Endothelial cell of umbilical vein (primary cell): Measurements from ENCODE around the gene TSEN34. TPM values are rescaled to one million over a fixed set of nuclear protein-coding genes. Genes with fewer than 3 reads are reported as not detected.
A peak's percentile ranks its signal among the peaks of the same experiment; 100 is the strongest.

Experiments
- BruUV-seq: library from RNA; stranded (reverse); fragments of 400-500 nt; replicated peaks from 2 replicates; lab custom pipeline; 2021; lab: Mats Ljungman, UMichigan
- CTCF ChIA-PET: fragments of 300-600, 350-600 bp; sonication (Branson Sonifier 250); formaldehyde crosslinking; loops from one replicate; lab custom pipeline; 2021; ENCODE audit warnings: antibody characterized with exemption, inconsistent platforms; lab: Charles Lee
- POLR2A ChIA-PET: fragments of 300-600, 350-600 bp; sonication (Branson Sonifier 250); formaldehyde crosslinking; loops from one replicate; lab custom pipeline; 2021; ENCODE audit warnings: antibody characterized with exemption, inconsistent platforms; lab: Charles Lee
- DNase-seq: peaks from one replicate; pipeline ENCODE4 v3.0.0-alpha.2; 2011; ENCODE audit warnings: low read depth, low spot score
- FAIRE-seq: peaks from 2 replicates; lab custom pipeline; 2011; peaks lifted over from hg19 to GRCh38; lab: Jason Lieb, UNC
- H2AFZ ChIP-seq: 2 replicates; pipeline ENCODE4 v1.6.0; 2012; ENCODE audit warnings: low read depth, low read length, control low read depth, inconsistent platforms
- H3K27ac ChIP-seq: 2 replicates; pipeline ENCODE4 v1.5.1; 2011; ENCODE audit warnings: low read depth, mild to moderate bottlenecking, control low read depth, low read length, moderate library complexity; ENCODE audit not compliant: insufficient read depth
- H3K27me3 ChIP-seq, 2 experiments: 2 replicates each; pipeline versions ENCODE4 v1.6.0 to v1.6.1; 2011; ENCODE audit warnings: low read length in 2 of 2, mixed read lengths in 1 of 2; ENCODE audit not compliant: control insufficient read depth in 2 of 2, insufficient read depth in 2 of 2
- H3K36me3 ChIP-seq, 2 experiments: 2 replicates in 1 of 2; 3 replicates in 1 of 2; pipeline ENCODE4 v1.5.1; 2011; ENCODE audit warnings: low read length in 2 of 2, mild to moderate bottlenecking in 1 of 2, moderate library complexity in 1 of 2; ENCODE audit not compliant: control insufficient read depth in 2 of 2, insufficient read depth in 2 of 2; ENCODE audit errors: extremely low read depth in 1 of 2
- H3K4me1 ChIP-seq: 3 replicates; pipeline ENCODE4 v1.5.1; 2011; ENCODE audit warnings: mild to moderate bottlenecking, low read length; ENCODE audit not compliant: control insufficient read depth, insufficient read depth; ENCODE audit errors: extremely low read depth
- H3K4me2 ChIP-seq: 2 replicates; pipeline ENCODE4 v1.6.1; 2011; ENCODE audit warnings: low read length, control low read depth, mixed read lengths; ENCODE audit not compliant: insufficient read depth
- H3K4me3 ChIP-seq, 3 experiments: fragments of 200-600 bp in 1 of 3; sonication (generic), shearing (Covaris generic) in 1 of 3; replicated peaks in 1 of 3; 2 replicates each; pipeline ENCODE4 v1.5.1; 2011 to 2016; ENCODE audit warnings: control low read depth in 3 of 3, low read length in 3 of 3, mild to moderate bottlenecking in 2 of 3, inconsistent platforms in 1 of 3, low read depth in 1 of 3, moderate library complexity in 1 of 3; ENCODE audit not compliant: insufficient read depth in 1 of 3
- H3K79me2 ChIP-seq: 2 replicates; pipeline ENCODE4 v1.6.0; 2012; ENCODE audit warnings: low read length, inconsistent platforms; ENCODE audit not compliant: control insufficient read depth, insufficient read depth
- H3K9ac ChIP-seq: replicated peaks from 2 replicates; pipeline ENCODE3; 2011; ENCODE audit warnings: low read length, control low read depth; ENCODE audit not compliant: insufficient read depth; ENCODE audit errors: extremely low read depth
- H3K9me1 ChIP-seq: replicated peaks from 3 replicates; pipeline ENCODE4 v1.6.0; 2011; ENCODE audit warnings: mild to moderate bottlenecking, low read length; ENCODE audit not compliant: control insufficient read depth, insufficient read depth; ENCODE audit errors: extremely low read depth
- H3K9me3 ChIP-seq: replicated peaks from 2 replicates; pipeline ENCODE4 v1.5.1; 2012; ENCODE audit warnings: low read length, inconsistent platforms; ENCODE audit not compliant: control insufficient read depth, insufficient read depth
- H4K20me1 ChIP-seq: replicated peaks from 2 replicates; pipeline ENCODE3; 2011; ENCODE audit warnings: mild to moderate bottlenecking, low read length; ENCODE audit not compliant: control insufficient read depth, insufficient read depth; ENCODE audit errors: extremely low read depth
- EZH2 ChIP-seq: IDR thresholded peaks from 2 replicates; pipeline ENCODE4 v1.6.1; 2012; ENCODE audit warnings: borderline replicate concordance, low read depth, mild to moderate bottlenecking, moderate library complexity, low read length, inconsistent platforms; ENCODE audit not compliant: severe bottlenecking
- FOS ChIP-seq: IDR thresholded peaks from 2 replicates; pipeline ENCODE4 v1.6.1; 2011; ENCODE audit warnings: mild to moderate bottlenecking, low read length, moderate library complexity, borderline replicate concordance; ENCODE audit not compliant: insufficient read depth
- GATA2 ChIP-seq: IDR thresholded peaks from 2 replicates; pipeline ENCODE4 v1.7.0; 2011; ENCODE audit warnings: low read depth, mild to moderate bottlenecking, moderate library complexity, mixed read lengths, low read length; ENCODE audit not compliant: insufficient read length, insufficient read depth
- JUN ChIP-seq: IDR thresholded peaks from 2 replicates; pipeline ENCODE4 v1.6.1; 2011; ENCODE audit warnings: borderline replicate concordance, low read depth; ENCODE audit not compliant: insufficient read length, insufficient read depth
- MYC ChIP-seq: IDR thresholded peaks from one replicate; pipeline ENCODE4 v1.6.1; 2011; ENCODE audit warnings: mild to moderate bottlenecking, low read depth, low read length
- POLR2A ChIP-seq: IDR thresholded peaks from 2 replicates; pipeline ENCODE4 v1.6.1; 2012; ENCODE audit warnings: low read depth, mild to moderate bottlenecking, control low read depth, low read length
- POLR2AphosphoS5 ChIP-seq: IDR thresholded peaks from 2 replicates; pipeline ENCODE4 v1.6.1; 2012; ENCODE audit warnings: low read depth, mild to moderate bottlenecking, control low read depth, low read length, moderate library complexity; ENCODE audit not compliant: insufficient read depth
- dilution Hi-C: fragments of 300-500 bp; cut with MboI; formaldehyde crosslinking; loops from one replicate; pipeline ENCODE4 v1.15.0; 2019; ENCODE audit warnings: low sequenced_read_pairs; ENCODE audit not compliant: extremely low pct_ligation_motif_present
- intact Hi-C: fragments of 100-400 bp; cut with micrococcal nuclease; formaldehyde crosslinking; loops from one replicate; pipeline ENCODE4 v1.10.0; 2022
- polyA plus RNA-seq, 4 experiments: library from polyadenylated mRNA; depleted of rRNA in 3 of 4; stranded (reverse) in 3 of 4; unstranded in 1 of 4; fragments of >200 nt; gene quantifications; 2 replicates each; pipeline versions ENCODE4 v1.2.1 to v1.2.3, GENCODE V29; 2011 to 2012; ENCODE audit warnings: missing spikeins in 1 of 4
- total RNA-seq: library from RNA; stranded (reverse); gene quantifications from 2 replicates; pipeline ENCODE4 v1.2.3, GENCODE V29; 2021
- TF ChIP-seq, protein P1 (sequence below): IDR thresholded peaks from 2 replicates; pipeline ENCODE4 v1.6.1; 2011; ENCODE audit not compliant: insufficient read depth, insufficient read length
- TF ChIP-seq, protein P2 (sequence below), 2 donors: IDR thresholded peaks; 1 replicate in 1 of 2; 2 replicates in 1 of 2; pipeline ENCODE4 v1.5.1; 2011; ENCODE audit warnings: low read length in 2 of 2, mild to moderate bottlenecking in 2 of 2, moderate library complexity in 2 of 2, control low read depth in 1 of 2, inconsistent platforms in 1 of 2, low read depth in 1 of 2; ENCODE audit not compliant: insufficient read depth in 1 of 2; ENCODE audit errors: extremely low read depth in 1 of 2

TSEN34 gene
- total and polyA plus RNA-seq, 2 donors (not counting 3 experiments of a cell fraction or from before 2014, with no cell fraction given), result 40.7 to 81.9 TPM

DNA sequence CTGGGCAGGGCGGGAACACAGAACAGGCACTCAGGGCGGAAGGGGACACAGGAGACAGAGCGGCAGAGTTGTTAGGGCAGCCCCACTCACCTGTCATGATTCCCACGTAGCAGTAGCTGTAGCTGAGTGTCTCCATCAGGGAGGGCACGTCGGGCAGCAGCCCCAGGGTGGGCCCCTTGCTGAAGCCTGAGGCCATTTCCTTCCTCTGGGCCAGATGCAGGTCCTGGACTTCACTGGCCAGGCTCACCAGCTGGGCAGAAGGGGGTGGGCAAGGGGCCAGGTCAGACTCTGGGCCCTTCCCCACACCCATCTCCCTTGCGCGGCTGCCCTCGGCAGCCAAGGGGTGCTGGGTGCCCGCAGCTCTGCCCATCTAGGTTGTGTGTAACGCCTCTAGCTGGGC, 7.7 kb upstream of the TSEN34 start:
- no peaks in the 10 kb centered on the region for H3K27me3 ChIP-seq
- intact Hi-C loops, result no loop called here
- peaks cover 9% of the 10 kb centered on the region for H3K4me1 ChIP-seq
- TF ChIP-seq POLR2A, result no peak
- no peak for TF ChIP-seq EZH2
- no peak for TF ChIP-seq MYC
- no peak for TF ChIP-seq JUN
- no peak for TF ChIP-seq GATA2
- no peak for TF ChIP-seq FOS
- no peak for TF ChIP-seq POLR2AphosphoS5
- FAIRE-seq (no peak), DNase-seq (peak; percentile 26)
- dilution Hi-C loops, result no loop called here
- H3K9ac ChIP-seq, result no peak overlapping the region
- H4K20me1 ChIP-seq, result no peaks in the 10 kb centered on the region
- H3K27ac ChIP-seq, result no peak overlapping the region
- ChIA-PET CTCF (interaction anchor here (1.2 to 1.3 kb wide), 2 partner anchors 15 to 24 kb away, joined by 4 read pairs; partner anchors contain the start of gene LENG1), POLR2A (no interaction called here)
- peaks cover 24% of the 10 kb centered on the region for H3K79me2 ChIP-seq
- no peaks in the 10 kb centered on the region for H3K9me3 ChIP-seq
- H3K9me1 ChIP-seq, result no peaks in the 10 kb centered on the region
- no peak overlapping the region for H3K4me2 ChIP-seq
- H3K4me3 ChIP-seq, result no peak overlapping the region
- H2AFZ ChIP-seq, result no peak overlapping the region
- peaks cover 11 to 38% of the 10 kb centered on the region in 2 experiments for H3K36me3 ChIP-seq
- no TSS peak for BruUV-seq

DNA sequence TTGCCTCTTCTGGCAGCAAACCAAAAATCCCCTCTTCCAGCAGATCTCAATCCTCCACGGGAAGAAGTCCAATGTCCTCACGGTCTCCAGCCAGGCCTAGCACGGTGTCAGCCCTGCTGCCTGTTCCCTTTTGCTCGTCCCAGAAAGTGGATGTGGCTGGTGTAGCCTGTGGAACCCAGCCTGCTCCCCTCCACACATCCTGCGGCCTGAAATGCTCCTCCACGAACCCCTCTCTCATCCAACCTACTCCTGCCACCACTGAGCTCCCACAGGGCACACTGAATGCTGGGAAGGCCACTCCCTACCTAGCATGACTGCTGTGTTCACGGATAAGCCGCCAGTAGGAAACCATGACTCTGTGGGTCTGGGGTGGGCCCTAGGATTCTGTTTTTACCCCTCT, 4.8 kb upstream of the TSEN34 start:
- dilution Hi-C loops, result no loop called here
- no TSS peak for BruUV-seq

More for the DNA sequence above, 4.8 kb upstream of the TSEN34 start:
- no peaks in the 10 kb centered on the region for H3K9me3 ChIP-seq
- no peak overlapping the region for H3K27ac ChIP-seq
- TF ChIP-seq GATA2 (no peak), MYC (no peak), POLR2A (no peak), FOS (no peak), EZH2 (no peak), POLR2AphosphoS5 (no peak), JUN (no peak)
- TF ChIP-seq, protein P1, sequence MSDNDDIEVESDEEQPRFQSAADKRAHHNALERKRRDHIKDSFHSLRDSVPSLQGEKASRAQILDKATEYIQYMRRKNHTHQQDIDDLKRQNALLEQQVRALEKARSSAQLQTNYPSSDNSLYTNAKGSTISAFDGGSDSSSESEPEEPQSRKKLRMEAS, result no peak
- TF ChIP-seq, protein P2, sequence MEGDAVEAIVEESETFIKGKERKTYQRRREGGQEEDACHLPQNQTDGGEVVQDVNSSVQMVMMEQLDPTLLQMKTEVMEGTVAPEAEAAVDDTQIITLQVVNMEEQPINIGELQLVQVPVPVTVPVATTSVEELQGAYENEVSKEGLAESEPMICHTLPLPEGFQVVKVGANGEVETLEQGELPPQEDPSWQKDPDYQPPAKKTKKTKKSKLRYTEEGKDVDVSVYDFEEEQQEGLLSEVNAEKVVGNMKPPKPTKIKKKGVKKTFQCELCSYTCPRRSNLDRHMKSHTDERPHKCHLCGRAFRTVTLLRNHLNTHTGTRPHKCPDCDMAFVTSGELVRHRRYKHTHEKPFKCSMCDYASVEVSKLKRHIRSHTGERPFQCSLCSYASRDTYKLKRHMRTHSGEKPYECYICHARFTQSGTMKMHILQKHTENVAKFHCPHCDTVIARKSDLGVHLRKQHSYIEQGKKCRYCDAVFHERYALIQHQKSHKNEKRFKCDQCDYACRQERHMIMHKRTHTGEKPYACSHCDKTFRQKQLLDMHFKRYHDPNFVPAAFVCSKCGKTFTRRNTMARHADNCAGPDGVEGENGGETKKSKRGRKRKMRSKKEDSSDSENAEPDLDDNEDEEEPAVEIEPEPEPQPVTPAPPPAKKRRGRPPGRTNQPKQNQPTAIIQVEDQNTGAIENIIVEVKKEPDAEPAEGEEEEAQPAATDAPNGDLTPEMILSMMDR (IDR thresholded peaks at IDR 0.05; ENCODE audit: extremely low read depth in 1 of 2, insufficient read depth in 1 of 2, low read depth in 1 of 2, low read length in 2 of 2), result no peak
- ChIA-PET CTCF (interaction anchor here (1.1 kb wide), 1 partner anchor 18 kb away, joined by 4 read pairs; no protein-coding TSS in a partner anchor), POLR2A (no interaction called here)
- intact Hi-C loops, result no loop called here
- no peak overlapping the region for H3K4me3 ChIP-seq
- DNase-seq (no peak), FAIRE-seq (no peak)
- no peaks in the 10 kb centered on the region for H3K9me1 ChIP-seq
- peaks cover 9% of the 10 kb centered on the region for H3K4me1 ChIP-seq
- no peak overlapping the region for H3K4me2 ChIP-seq
- H3K79me2 ChIP-seq, result peaks cover 31% of the 10 kb centered on the region
- no peak overlapping the region for H3K9ac ChIP-seq
- H4K20me1 ChIP-seq, result no peaks in the 10 kb centered on the region
- H3K36me3 ChIP-seq, result peaks cover 7 to 17% of the 10 kb centered on the region in 2 experiments
- H2AFZ ChIP-seq, result no peak overlapping the region
- no peaks in the 10 kb centered on the region for H3K27me3 ChIP-seq
